Measurements from ENCODE around the gene UBE2O. TPM values are rescaled to one million over a fixed set of nuclear protein-coding genes. Genes with fewer than 3 reads are reported as not detected.

UBE2O gene
- polyA plus RNA-seq, 1 experiment, result 14.2 TPM

- ChIA-PET POLR2A (no interaction called here), CTCF (interaction anchor here (2.6 to 6.4 kb wide), 2 partner anchors 8 to 91 kb away, joined by 13 to 170 read pairs; partner anchors contain the start of gene QRICH2)
- no peak for TF ChIP-seq CTCF (IDR thresholded peaks at IDR 0.05; ENCODE audit: low read depth, low read length)
- H3K27me3 ChIP-seq (ENCODE audit: control insufficient read depth, insufficient read depth, low read length), result no peaks in the 10 kb centered on the region
- H3K9me3 ChIP-seq (ENCODE audit: control insufficient read depth, insufficient read depth, low read length), result no peaks in the 10 kb centered on the region
- no peak overlapping the region for H3K4me3 ChIP-seq (ENCODE audit: low read depth, low read length)
- DNase-seq (ENCODE audit: low read depth, low spot score), result no peak
- no peak overlapping the region for H3K27ac ChIP-seq (ENCODE audit: low read depth, low read length)
Measured at GRCh38 chr17:76394166-76394565, 58.8 kb downstream of the UBE2O start.

- ChIA-PET CTCF (no interaction called here), POLR2A (interaction anchor here (1.6 kb wide), 1 partner anchor 38 kb away, joined by 3 read pairs; no protein-coding TSS in a partner anchor)
- Histone ChIP-seq H3K27ac (ENCODE audit: low read depth, low read length) (no peak overlapping the region), H3K27me3 (ENCODE audit: control insufficient read depth, insufficient read depth, low read length) (no peaks in the 10 kb centered on the region), H3K9me3 (ENCODE audit: control insufficient read depth, insufficient read depth, low read length) (no peaks in the 10 kb centered on the region; the same call in 1 of the 2 replicates), H3K4me3 (ENCODE audit: low read depth, low read length) (no peak overlapping the region)
- DNase-seq (ENCODE audit: low read depth, low spot score), result no peak
- no peak for TF ChIP-seq CTCF (IDR thresholded peaks at IDR 0.05; ENCODE audit: low read depth, low read length)
Measured at GRCh38 chr17:76391200-76391715, 61.7 kb downstream of the UBE2O start.

- no peak overlapping the region for H3K27ac ChIP-seq (ENCODE audit: low read depth, low read length)
- ChIA-PET POLR2A (interaction anchor here (0.5 to 1.6 kb wide), 4 partner anchors 37 to 494 kb away, joined by 3 to 12 read pairs (median 4); no protein-coding TSS in a partner anchor), CTCF (interaction anchor here (0.8 to 1.7 kb wide), 3 partner anchors 8 to 69 kb away, joined by 3 to 7 read pairs (median 3); partner anchors contain the start of gene UBE2O)
- H3K4me3 ChIP-seq (ENCODE audit: low read depth, low read length), result no peak overlapping the region
- no peaks in the 10 kb centered on the region; the same call in 1 of the 2 replicates for H3K9me3 ChIP-seq (ENCODE audit: control insufficient read depth, insufficient read depth, low read length)
- no peaks in the 10 kb centered on the region for H3K27me3 ChIP-seq (ENCODE audit: control insufficient read depth, insufficient read depth, low read length)
- TF ChIP-seq CTCF (IDR thresholded peaks at IDR 0.05; ENCODE audit: low read depth, low read length), result no peak
- DNase-seq (ENCODE audit: low read depth, low spot score), result no peak
Measured at GRCh38 chr17:76390003-76390421, 62.9 kb downstream of the UBE2O start.

GRCh38 chr17:76388966-76389888, 63.7 kb downstream of the UBE2O start:
- no peak for DNase-seq (ENCODE audit: low read depth, low spot score)
- no peak overlapping the region for H3K27ac ChIP-seq (ENCODE audit: low read depth, low read length)
- ChIA-PET POLR2A (interaction anchor here (0.5 to 0.6 kb wide), 4 partner anchors 37 to 79 kb away, joined by 3 to 12 read pairs (median 3); no protein-coding TSS in a partner anchor), CTCF (interaction anchor here (0.8 to 1.7 kb wide), 4 partner anchors 9 to 70 kb away, joined by 3 to 7 read pairs (median 3); partner anchors contain the start of gene UBE2O)
- H3K4me3 ChIP-seq (ENCODE audit: low read depth, low read length), result no peak overlapping the region
- TF ChIP-seq CTCF (IDR thresholded peaks at IDR 0.05; ENCODE audit: low read depth, low read length), result 0 out of 2 replicates have a peak, but pooled peaks have one; percentile 5
- H3K27me3 ChIP-seq (ENCODE audit: control insufficient read depth, insufficient read depth, low read length), result no peaks in the 10 kb centered on the region
- no peaks in the 10 kb centered on the region; the same call in 1 of the 2 replicates for H3K9me3 ChIP-seq (ENCODE audit: control insufficient read depth, insufficient read depth, low read length)

Measured in AG04450 (cell line).